ENCODE data around the gene KRT7.
"Not testable (repeated sequence)": the region's sequence is repeated elsewhere in the genome, so short reads cannot be mapped to it uniquely, and the experiment has no call there.

The KRT7 gene

GRCh38 chr12:52290483-52291134, 57.6 kb downstream of the KRT7 start:
- H3K36me3 ChIP-seq (ENCODE audit: insufficient read depth, low read length); H3K9ac ChIP-seq (ENCODE audit: insufficient read length); H3K9me3 ChIP-seq (ENCODE audit: low read depth, low read length); DNase-seq (ENCODE audit: low read depth, low spot score); H3K27ac ChIP-seq; H3K4me3 ChIP-seq: not testable (repeated sequence)

GRCh38 chr12:52291267-52291935, 58.4 kb downstream of the KRT7 start, which contains the start of gene KRT81:
KRT81 (minus strand) TSS chr12:52291534; CDS start chr12:52291465, 69 bp downstream.
- no peak for DNase-seq (ENCODE audit: low read depth, low spot score)
- no peaks in the 10 kb centered on the region for H3K36me3 ChIP-seq (ENCODE audit: insufficient read depth, low read length)
- no peak within 1 kb of the TSS for H3K27ac ChIP-seq
- H3K9ac ChIP-seq (ENCODE audit: insufficient read length), result no peak within 1 kb of the TSS
- TF ChIP-seq EZH2 (IDR thresholded peaks at IDR 0.05), result no peak
- H3K4me3 ChIP-seq, result no peak within 1 kb of the TSS
- no peaks in the 10 kb centered on the region for H3K9me3 ChIP-seq (ENCODE audit: low read depth, low read length)

GRCh38 chr12:52293926-52294325, 60.9 kb downstream of the KRT7 start:
- Histone ChIP-seq H3K36me3 (ENCODE audit: insufficient read depth, low read length) (no peaks in the 10 kb centered on the region), H3K9ac (ENCODE audit: insufficient read length) (no peak overlapping the region), H3K4me3 (no peak overlapping the region), H3K27ac (no peak overlapping the region), H3K9me3 (ENCODE audit: low read depth, low read length) (no peaks in the 10 kb centered on the region)
- no peak for DNase-seq (ENCODE audit: low read depth, low spot score)
- TF ChIP-seq FOXP2 (optimal IDR thresholded peaks at IDR 0.05; ENCODE audit: control extremely low read depth, extremely low read length, insufficient read depth) (no peak), EZH2 (IDR thresholded peaks at IDR 0.05) (no peak), POLR2AphosphoS5 (IDR thresholded peaks at IDR 0.05; ENCODE audit: borderline replicate concordance, low read depth, low read length) (no peak)

- H3K4me3 ChIP-seq, result no peak overlapping the region
- no peak for TF ChIP-seq POLR2AphosphoS5 (IDR thresholded peaks at IDR 0.05; ENCODE audit: borderline replicate concordance, low read depth, low read length)
- TF ChIP-seq FOXP2 (optimal IDR thresholded peaks at IDR 0.05; ENCODE audit: control extremely low read depth, extremely low read length, insufficient read depth), result no peak
- no peaks in the 10 kb centered on the region for H3K36me3 ChIP-seq (ENCODE audit: insufficient read depth, low read length)
- H3K9me3 ChIP-seq (ENCODE audit: low read depth, low read length), result no peaks in the 10 kb centered on the region
- H3K9ac ChIP-seq (ENCODE audit: insufficient read length), result no peak overlapping the region
- H3K27ac ChIP-seq, result no peak overlapping the region
- DNase-seq (ENCODE audit: low read depth, low spot score), result no peak
These were observed 61.8 kb downstream of the KRT7 start for GRCh38 chr12:52294803-52295202.

GRCh38 chr12:52295663-52296062, 62.6 kb downstream of the KRT7 start:
- Histone ChIP-seq H3K36me3 (ENCODE audit: insufficient read depth, low read length) (no peaks in the 10 kb centered on the region), H3K9ac (ENCODE audit: insufficient read length) (no peak overlapping the region), H3K9me3 (ENCODE audit: low read depth, low read length) (no peaks in the 10 kb centered on the region), H3K27ac (no peak overlapping the region), H3K4me3 (no peak overlapping the region)
- TF ChIP-seq EZH2 (IDR thresholded peaks at IDR 0.05) (no peak), POLR2AphosphoS5 (IDR thresholded peaks at IDR 0.05; ENCODE audit: borderline replicate concordance, low read depth, low read length) (no peak), FOXP2 (optimal IDR thresholded peaks at IDR 0.05; ENCODE audit: control extremely low read depth, extremely low read length, insufficient read depth) (no peak)
- no peak for DNase-seq (ENCODE audit: low read depth, low spot score)

DNA sequence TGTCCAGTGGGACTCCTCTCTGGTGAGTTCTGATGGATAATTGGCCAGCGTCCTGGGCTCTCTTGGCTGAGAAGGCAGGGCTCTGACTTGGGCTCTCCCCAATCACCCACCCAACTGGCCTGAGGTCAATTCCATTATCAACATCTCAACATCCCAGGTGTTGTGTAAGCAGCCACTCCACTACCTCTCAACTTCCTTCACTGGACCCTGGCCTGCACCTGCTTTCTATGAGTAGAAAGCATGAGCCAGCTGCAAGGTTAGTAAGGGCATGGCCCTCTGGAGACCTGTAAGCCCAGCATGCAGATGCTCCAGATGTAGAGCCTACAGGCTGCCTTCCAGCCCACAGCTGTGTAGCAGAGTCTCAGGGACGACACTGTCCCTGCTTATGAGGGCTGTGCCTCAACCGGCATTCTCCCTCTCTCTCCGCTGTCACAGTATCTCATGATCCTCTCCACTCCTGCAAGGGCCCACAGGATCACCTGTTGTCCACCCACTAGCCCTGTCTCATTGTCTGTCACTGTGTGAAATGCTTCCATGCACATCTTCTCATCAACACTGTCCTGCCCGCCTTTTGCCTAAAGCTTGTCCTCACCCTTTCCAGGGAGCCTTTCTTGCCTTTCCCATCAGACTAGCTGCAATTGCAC, 63.7 kb downstream of the KRT7 start:
- Histone ChIP-seq H3K9ac (ENCODE audit: insufficient read length) (no peak overlapping the region), H3K36me3 (ENCODE audit: insufficient read depth, low read length) (no peaks in the 10 kb centered on the region), H3K9me3 (ENCODE audit: low read depth, low read length) (no peaks in the 10 kb centered on the region), H3K27ac (no peak overlapping the region), H3K4me3 (no peak overlapping the region)
- TF ChIP-seq EZH2 (IDR thresholded peaks at IDR 0.05) (no peak), POLR2AphosphoS5 (IDR thresholded peaks at IDR 0.05; ENCODE audit: borderline replicate concordance, low read depth, low read length) (no peak), FOXP2 (optimal IDR thresholded peaks at IDR 0.05; ENCODE audit: control extremely low read depth, extremely low read length, insufficient read depth) (no peak)
- no peak for DNase-seq (ENCODE audit: low read depth, low spot score)
